ENCODE results near the gene TBC1D1.

Gene TBC1D1

GRCh38 chr4:38101563-38101962 is 210.7 kb downstream of the TBC1D1 start:
- Histone ChIP-seq H3K27ac (ENCODE audit: low read depth, low read length) (no peak overlapping the region), H3K4me2 (ENCODE audit: low read length) (no peak overlapping the region), H3K4ac (ENCODE audit: low read depth, low read length) (no peak overlapping the region), H3K9ac (ENCODE audit: low read length) (no peak overlapping the region), H3K9me3 (ENCODE audit: insufficient read depth, low read depth, low read length) (no peaks in the 10 kb centered on the region), H4K91ac (ENCODE audit: low read depth, low read length) (no peak overlapping the region), H2BK5ac (ENCODE audit: low read depth, low read length, poor library complexity) (no peak overlapping the region), H3K36me3 (ENCODE audit: control insufficient read depth in 1 of 2, insufficient read depth in 2 of 2, low read length in 2 of 2) (peaks cover 8 to 10% of the 10 kb centered on the region in 2 experiments), H4K8ac (ENCODE audit: low read depth, low read length) (no peak overlapping the region), H3K79me2 (ENCODE audit: control insufficient read depth, insufficient read depth, low read length, poor library complexity) (no peaks in the 10 kb centered on the region), H3K4me1 (ENCODE audit: control insufficient read depth in 1 of 2, insufficient read depth in 2 of 2, low read length in 2 of 2) (peaks cover 13 to 14% of the 10 kb centered on the region in 2 experiments), H3K23ac (ENCODE audit: low read length) (no peak overlapping the region), H2AK5ac (ENCODE audit: low read length) (no peak overlapping the region), H3K14ac (ENCODE audit: low read length) (no peak overlapping the region), H4K12ac (ENCODE audit: low read depth, low read length) (no peak overlapping the region), H2AFZ (ENCODE audit: insufficient read depth, low read length, poor library complexity) (no peak overlapping the region), H2BK120ac (ENCODE audit: insufficient read depth, low read length, poor library complexity) (no peak overlapping the region), H3K18ac (ENCODE audit: low read length) (no peak overlapping the region), H3K27me3 (ENCODE audit: insufficient read depth, low read length) (no peaks in the 10 kb centered on the region), H2BK12ac (ENCODE audit: low read length) (no peak overlapping the region), H3K4me3 (ENCODE audit: low read depth, low read length) (no peak overlapping the region), H3K79me1 (ENCODE audit: low read length) (peaks cover 1% of the 10 kb centered on the region)
- WGBS (ENCODE audit: extremely low coverage, insufficient coverage, insufficient read length), result no CpG with 5 or more reads among the region's 4 CpGs
- peak; percentile 94 to 98 for DNase-seq

- Histone ChIP-seq H3K79me2 (ENCODE audit: control insufficient read depth, insufficient read depth, low read length, poor library complexity) (no peaks in the 10 kb centered on the region), H2AK5ac (ENCODE audit: low read length) (no peak overlapping the region), H3K9ac (ENCODE audit: low read length) (no peak overlapping the region), H2BK5ac (ENCODE audit: low read depth, low read length, poor library complexity) (no peak overlapping the region), H3K4me3 (ENCODE audit: low read depth, low read length) (no peak overlapping the region), H3K27me3 (ENCODE audit: insufficient read depth, low read length) (no peaks in the 10 kb centered on the region), H3K79me1 (ENCODE audit: low read length) (peaks cover 1% of the 10 kb centered on the region), H2AFZ (ENCODE audit: insufficient read depth, low read length, poor library complexity) (no peak overlapping the region), H3K27ac (ENCODE audit: low read depth, low read length) (no peak overlapping the region), H2BK120ac (ENCODE audit: insufficient read depth, low read length, poor library complexity) (no peak overlapping the region), H4K8ac (ENCODE audit: low read depth, low read length) (no peak overlapping the region), H3K4me1 (ENCODE audit: control insufficient read depth in 1 of 2, insufficient read depth in 2 of 2, low read length in 2 of 2) (peaks cover 13 to 16% of the 10 kb centered on the region in 2 experiments), H3K23ac (ENCODE audit: low read length) (no peak overlapping the region), H4K91ac (ENCODE audit: low read depth, low read length) (no peak overlapping the region), H3K36me3 (ENCODE audit: control insufficient read depth in 1 of 2, insufficient read depth in 2 of 2, low read length in 2 of 2) (peaks cover 16 to 22% of the 10 kb centered on the region in 2 experiments), H3K9me3 (ENCODE audit: insufficient read depth, low read depth, low read length) (no peaks in the 10 kb centered on the region), H3K4ac (ENCODE audit: low read depth, low read length) (no peak overlapping the region), H2BK12ac (ENCODE audit: low read length) (no peak overlapping the region), H4K12ac (ENCODE audit: low read depth, low read length) (no peak overlapping the region), H3K18ac (ENCODE audit: low read length) (no peak overlapping the region), H3K14ac (ENCODE audit: low read length) (no peak overlapping the region), H3K4me2 (ENCODE audit: low read length) (no peak overlapping the region)
- no CpG with 5 or more reads among the region's 7 CpGs for WGBS (ENCODE audit: extremely low coverage, insufficient coverage, insufficient read length)
- no peak for DNase-seq
Observed at GRCh38 chr4:38102957-38103588, 212.2 kb downstream of the TBC1D1 start.

- no peak overlapping the region for H2BK120ac ChIP-seq (ENCODE audit: insufficient read depth, low read length, poor library complexity)
- no peak overlapping the region for H3K23ac ChIP-seq (ENCODE audit: low read length)
Observed at GRCh38 chr4:38105475-38106220, 214.8 kb downstream of the TBC1D1 start.

GRCh38 chr4:38106311-38106710 is 215.4 kb downstream of the TBC1D1 start:
- no peak overlapping the region for H2BK120ac ChIP-seq (ENCODE audit: insufficient read depth, low read length, poor library complexity)
- H4K91ac ChIP-seq (ENCODE audit: low read depth, low read length), result no peak overlapping the region
- H3K23ac ChIP-seq (ENCODE audit: low read length), result no peak overlapping the region
- no peak overlapping the region for H2BK5ac ChIP-seq (ENCODE audit: low read depth, low read length, poor library complexity)
- WGBS (ENCODE audit: extremely low coverage, insufficient coverage, insufficient read length), result no CpG with 5 or more reads among the region's 4 CpGs
- peaks cover 4 to 6% of the 10 kb centered on the region in 2 experiments for H3K4me1 ChIP-seq (ENCODE audit: control insufficient read depth in 1 of 2, insufficient read depth in 2 of 2, low read length in 2 of 2)
- H3K79me2 ChIP-seq (ENCODE audit: control insufficient read depth, insufficient read depth, low read length, poor library complexity), result no peaks in the 10 kb centered on the region
- H2BK12ac ChIP-seq (ENCODE audit: low read length), result no peak overlapping the region
- H3K4me2 ChIP-seq (ENCODE audit: low read length), result no peak overlapping the region
- no peaks in the 10 kb centered on the region for H3K9me3 ChIP-seq (ENCODE audit: insufficient read depth, low read depth, low read length)
- no peak overlapping the region for H3K4me3 ChIP-seq (ENCODE audit: low read depth, low read length)
- H2AFZ ChIP-seq (ENCODE audit: insufficient read depth, low read length, poor library complexity), result no peak overlapping the region
- H4K8ac ChIP-seq (ENCODE audit: low read depth, low read length), result no peak overlapping the region
- no peaks in the 10 kb centered on the region for H3K79me1 ChIP-seq (ENCODE audit: low read length)
- H3K4ac ChIP-seq (ENCODE audit: low read depth, low read length), result no peak overlapping the region
- no peak overlapping the region for H2AK5ac ChIP-seq (ENCODE audit: low read length)
- H3K36me3 ChIP-seq (ENCODE audit: control insufficient read depth in 1 of 2, insufficient read depth in 2 of 2, low read length in 2 of 2), result peaks cover 22 to 33% of the 10 kb centered on the region in 2 experiments
- no peak overlapping the region for H3K14ac ChIP-seq (ENCODE audit: low read length)
- H4K12ac ChIP-seq (ENCODE audit: low read depth, low read length), result no peak overlapping the region
- H3K27me3 ChIP-seq (ENCODE audit: insufficient read depth, low read length), result no peaks in the 10 kb centered on the region
- no peak overlapping the region for H3K27ac ChIP-seq (ENCODE audit: low read depth, low read length)
- H3K18ac ChIP-seq (ENCODE audit: low read length), result no peak overlapping the region
- no peak overlapping the region for H3K9ac ChIP-seq (ENCODE audit: low read length)
- no peak for DNase-seq

More at GRCh38 chr4:38105475-38106220, 214.8 kb downstream of the TBC1D1 start:
- Histone ChIP-seq H3K18ac (ENCODE audit: low read length) (no peak overlapping the region), H4K8ac (ENCODE audit: low read depth, low read length) (no peak overlapping the region), H3K9me3 (ENCODE audit: insufficient read depth, low read depth, low read length) (no peaks in the 10 kb centered on the region), H4K91ac (ENCODE audit: low read depth, low read length) (no peak overlapping the region), H3K4ac (ENCODE audit: low read depth, low read length) (no peak overlapping the region), H3K14ac (ENCODE audit: low read length) (no peak overlapping the region), H3K9ac (ENCODE audit: low read length) (no peak overlapping the region), H3K27ac (ENCODE audit: low read depth, low read length) (no peak overlapping the region), H3K4me3 (ENCODE audit: low read depth, low read length) (no peak overlapping the region), H4K12ac (ENCODE audit: low read depth, low read length) (no peak overlapping the region), H3K4me1 (ENCODE audit: control insufficient read depth in 1 of 2, insufficient read depth in 2 of 2, low read length in 2 of 2) (peaks cover 8 to 10% of the 10 kb centered on the region in 2 experiments), H3K27me3 (ENCODE audit: insufficient read depth, low read length) (no peaks in the 10 kb centered on the region), H3K79me1 (ENCODE audit: low read length) (no peaks in the 10 kb centered on the region), H2BK5ac (ENCODE audit: low read depth, low read length, poor library complexity) (no peak overlapping the region), H2AFZ (ENCODE audit: insufficient read depth, low read length, poor library complexity) (no peak overlapping the region), H3K36me3 (ENCODE audit: control insufficient read depth in 1 of 2, insufficient read depth in 2 of 2, low read length in 2 of 2) (peaks cover 22 to 28% of the 10 kb centered on the region in 2 experiments), H2AK5ac (ENCODE audit: low read length) (no peak overlapping the region), H3K4me2 (ENCODE audit: low read length) (no peak overlapping the region), H3K79me2 (ENCODE audit: control insufficient read depth, insufficient read depth, low read length, poor library complexity) (no peaks in the 10 kb centered on the region), H2BK12ac (ENCODE audit: low read length) (no peak overlapping the region)
- no peak for DNase-seq
- no CpG with 5 or more reads among the region's 7 CpGs for WGBS (ENCODE audit: extremely low coverage, insufficient coverage, insufficient read length)

Measured in trophoblast cell (in vitro differentiated cells and primary cell).